Measurements from ENCODE around the gene ZNF536. TPM values are rescaled to one million over a fixed set of nuclear protein-coding genes. Genes with fewer than 3 reads are reported as not detected.
"Not testable (repeated sequence)": the region's sequence is repeated elsewhere in the genome, so short reads cannot be mapped to it uniquely, and the experiment has no call there.

The ZNF536 gene
- polyA plus RNA-seq, 1 donor (not counting 4 experiments of a cell fraction or from before 2014, with no cell fraction given), result not detected

DNA sequence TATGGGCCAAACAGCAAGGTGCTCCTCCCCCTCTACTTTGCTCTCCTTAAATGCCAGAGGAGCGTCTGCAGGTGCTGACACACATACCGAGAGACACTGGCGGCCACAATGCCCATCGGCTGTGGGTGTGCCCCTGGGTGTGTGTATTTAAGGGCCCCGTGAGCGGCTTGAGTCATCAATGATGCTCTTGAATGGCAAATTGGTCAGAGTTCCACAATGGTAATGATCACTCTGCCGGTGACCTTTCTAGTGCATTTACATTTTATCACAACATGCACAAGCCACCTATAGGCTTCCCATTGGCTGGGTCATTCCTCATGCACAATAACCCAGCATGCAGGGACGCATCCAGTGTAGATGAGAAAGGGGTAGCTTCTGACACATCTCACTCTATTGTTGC, 124.8 kb downstream of the ZNF536 start:
- no peaks in the 10 kb centered on the region for H3K4me1 ChIP-seq (ENCODE audit: control insufficient read depth, extremely low read depth, insufficient read depth, low read length)
- TF ChIP-seq, protein P1, sequence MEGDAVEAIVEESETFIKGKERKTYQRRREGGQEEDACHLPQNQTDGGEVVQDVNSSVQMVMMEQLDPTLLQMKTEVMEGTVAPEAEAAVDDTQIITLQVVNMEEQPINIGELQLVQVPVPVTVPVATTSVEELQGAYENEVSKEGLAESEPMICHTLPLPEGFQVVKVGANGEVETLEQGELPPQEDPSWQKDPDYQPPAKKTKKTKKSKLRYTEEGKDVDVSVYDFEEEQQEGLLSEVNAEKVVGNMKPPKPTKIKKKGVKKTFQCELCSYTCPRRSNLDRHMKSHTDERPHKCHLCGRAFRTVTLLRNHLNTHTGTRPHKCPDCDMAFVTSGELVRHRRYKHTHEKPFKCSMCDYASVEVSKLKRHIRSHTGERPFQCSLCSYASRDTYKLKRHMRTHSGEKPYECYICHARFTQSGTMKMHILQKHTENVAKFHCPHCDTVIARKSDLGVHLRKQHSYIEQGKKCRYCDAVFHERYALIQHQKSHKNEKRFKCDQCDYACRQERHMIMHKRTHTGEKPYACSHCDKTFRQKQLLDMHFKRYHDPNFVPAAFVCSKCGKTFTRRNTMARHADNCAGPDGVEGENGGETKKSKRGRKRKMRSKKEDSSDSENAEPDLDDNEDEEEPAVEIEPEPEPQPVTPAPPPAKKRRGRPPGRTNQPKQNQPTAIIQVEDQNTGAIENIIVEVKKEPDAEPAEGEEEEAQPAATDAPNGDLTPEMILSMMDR (optimal IDR thresholded peaks at IDR 0.05 in 1 of 3, IDR thresholded peaks at IDR 0.05 in 1 of 3, conservative IDR thresholded peaks at IDR 0.05 in 1 of 3; ENCODE audit: extremely low read depth in 1 of 3, insufficient read depth in 2 of 3, low read length in 3 of 3), result no peak
- no peak for TF ChIP-seq EZH2 (IDR thresholded peaks at IDR 0.05; ENCODE audit: low read length)
- no peaks in the 10 kb centered on the region for H4K20me1 ChIP-seq (ENCODE audit: control insufficient read depth, extremely low read depth, insufficient read depth, low read length)
- no peak overlapping the region for H3K27ac ChIP-seq (ENCODE audit: control insufficient read depth, insufficient read depth, low read length)
- H3K4me3 ChIP-seq (ENCODE audit: control insufficient read depth in 2 of 3, extremely low read depth in 1 of 3, insufficient read depth in 2 of 3, low read depth in 1 of 3, low read length in 3 of 3), result no peak overlapping the region
- H3K9ac ChIP-seq (ENCODE audit: control insufficient read depth, extremely low read depth, insufficient read depth, low read length), result no peak overlapping the region
- no peak overlapping the region for H3K4me2 ChIP-seq (ENCODE audit: control insufficient read depth, extremely low read depth, insufficient read depth, low read depth, low read length)
- H3K27me3 ChIP-seq (ENCODE audit: control insufficient read depth, extremely low read depth, insufficient read depth, low read length), result no peaks in the 10 kb centered on the region
- H3K79me2 ChIP-seq (ENCODE audit: control insufficient read depth, insufficient read depth, low read length), result no peaks in the 10 kb centered on the region
- H2AFZ ChIP-seq (ENCODE audit: control insufficient read depth, low read length), result no peak overlapping the region
- FAIRE-seq (no peak), DNase-seq (ENCODE audit: low read depth, low spot score) (no peak)
- H3K36me3 ChIP-seq (ENCODE audit: control insufficient read depth in 2 of 2, extremely low read depth in 1 of 2, insufficient read depth in 2 of 2, low read length in 2 of 2), result no peaks in the 10 kb centered on the region
- dilution Hi-C loops (cut with MboI; ENCODE audit: extremely low pct_ligation_motif_present, low sequenced_read_pairs), result no loop called here
- H3K9me3 ChIP-seq (ENCODE audit: control insufficient read depth, low read depth, low read length), result peaks cover 3% of the 10 kb centered on the region
- no peaks in the 10 kb centered on the region for H3K9me1 ChIP-seq (ENCODE audit: control insufficient read depth, extremely low read depth, insufficient read depth, low read length)

DNA sequence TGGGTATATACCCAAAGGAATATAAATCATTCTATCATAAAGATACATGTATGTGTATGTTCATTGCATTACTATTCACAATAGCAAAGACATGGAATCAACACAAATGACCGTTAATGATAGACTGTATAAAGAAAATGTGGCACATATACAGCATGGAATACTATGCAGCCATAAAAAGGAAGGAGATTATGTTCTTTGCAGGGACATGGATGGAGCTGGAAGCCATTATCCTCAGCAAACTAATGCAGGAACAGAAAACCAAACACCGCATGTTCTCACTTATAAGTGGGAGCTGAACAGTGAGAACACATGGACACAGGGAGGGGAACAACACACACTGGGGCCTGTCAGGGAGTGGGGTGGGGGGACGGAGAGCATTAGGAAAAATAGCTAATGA, 125.9 kb downstream of the ZNF536 start:
- H3K9me3 ChIP-seq (ENCODE audit: control insufficient read depth, low read depth, low read length); H3K4me3 ChIP-seq (ENCODE audit: control insufficient read depth in 2 of 3, extremely low read depth in 1 of 3, insufficient read depth in 2 of 3, low read depth in 1 of 3, low read length in 3 of 3); H3K36me3 ChIP-seq (ENCODE audit: control insufficient read depth in 2 of 2, extremely low read depth in 1 of 2, insufficient read depth in 2 of 2, low read length in 2 of 2); H3K4me1 ChIP-seq (ENCODE audit: control insufficient read depth, extremely low read depth, insufficient read depth, low read length); H4K20me1 ChIP-seq (ENCODE audit: control insufficient read depth, extremely low read depth, insufficient read depth, low read length); H3K9me1 ChIP-seq (ENCODE audit: control insufficient read depth, extremely low read depth, insufficient read depth, low read length); dilution Hi-C loops (cut with MboI; ENCODE audit: extremely low pct_ligation_motif_present, low sequenced_read_pairs); H2AFZ ChIP-seq (ENCODE audit: control insufficient read depth, low read length); DNase-seq (ENCODE audit: low read depth, low spot score); H3K4me2 ChIP-seq (ENCODE audit: control insufficient read depth, extremely low read depth, insufficient read depth, low read depth, low read length); FAIRE-seq; H3K79me2 ChIP-seq (ENCODE audit: control insufficient read depth, insufficient read depth, low read length); H3K27me3 ChIP-seq (ENCODE audit: control insufficient read depth, extremely low read depth, insufficient read depth, low read length); H3K9ac ChIP-seq (ENCODE audit: control insufficient read depth, extremely low read depth, insufficient read depth, low read length); H3K27ac ChIP-seq (ENCODE audit: control insufficient read depth, insufficient read depth, low read length): not testable (repeated sequence)

DNA sequence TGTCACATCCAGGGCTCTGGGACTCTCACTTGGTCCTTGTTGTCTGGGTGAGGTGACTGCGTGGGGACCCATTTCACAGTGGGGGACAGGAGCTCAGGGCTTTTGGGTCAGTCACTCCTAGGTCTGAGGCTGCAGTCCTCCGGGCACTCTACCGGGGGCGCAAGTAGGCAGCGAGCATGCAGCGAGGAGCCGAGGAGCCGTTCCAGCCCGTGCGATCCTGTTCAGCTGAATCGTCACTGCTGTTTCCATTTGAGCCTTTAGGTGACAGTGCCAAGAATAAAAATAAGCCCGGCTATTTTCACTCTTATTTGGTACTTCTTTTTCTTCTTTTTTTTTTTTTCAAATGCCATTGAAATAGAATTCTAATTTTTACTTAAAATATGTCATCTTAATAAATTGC, 126.5 kb downstream of the ZNF536 start:
- no peaks in the 10 kb centered on the region for H3K36me3 ChIP-seq (ENCODE audit: control insufficient read depth in 2 of 2, extremely low read depth in 1 of 2, insufficient read depth in 2 of 2, low read length in 2 of 2)
- no peak overlapping the region for H3K9ac ChIP-seq (ENCODE audit: control insufficient read depth, extremely low read depth, insufficient read depth, low read length)
- H3K27ac ChIP-seq (ENCODE audit: control insufficient read depth, insufficient read depth, low read length), result no peak overlapping the region
- H3K4me2 ChIP-seq (ENCODE audit: control insufficient read depth, extremely low read depth, insufficient read depth, low read depth, low read length), result no peak overlapping the region
- no peaks in the 10 kb centered on the region for H3K27me3 ChIP-seq (ENCODE audit: control insufficient read depth, extremely low read depth, insufficient read depth, low read length)
- H3K9me3 ChIP-seq (ENCODE audit: control insufficient read depth, low read depth, low read length), result peaks cover 3% of the 10 kb centered on the region
- H3K4me3 ChIP-seq (ENCODE audit: control insufficient read depth in 2 of 3, extremely low read depth in 1 of 3, insufficient read depth in 2 of 3, low read depth in 1 of 3, low read length in 3 of 3), result no peak overlapping the region
- dilution Hi-C loops (cut with MboI; ENCODE audit: extremely low pct_ligation_motif_present, low sequenced_read_pairs), result no loop called here
- DNase-seq (ENCODE audit: low read depth, low spot score), result no peak
- no peaks in the 10 kb centered on the region for H4K20me1 ChIP-seq (ENCODE audit: control insufficient read depth, extremely low read depth, insufficient read depth, low read length)
- no peaks in the 10 kb centered on the region for H3K9me1 ChIP-seq (ENCODE audit: control insufficient read depth, extremely low read depth, insufficient read depth, low read length)
- H3K4me1 ChIP-seq (ENCODE audit: control insufficient read depth, extremely low read depth, insufficient read depth, low read length), result no peaks in the 10 kb centered on the region
- no peak overlapping the region for H2AFZ ChIP-seq (ENCODE audit: control insufficient read depth, low read length)
- FAIRE-seq, result no peak
- TF ChIP-seq, protein P1 (optimal IDR thresholded peaks at IDR 0.05 in 1 of 3, IDR thresholded peaks at IDR 0.05 in 1 of 3, conservative IDR thresholded peaks at IDR 0.05 in 1 of 3; ENCODE audit: extremely low read depth in 1 of 3, insufficient read depth in 2 of 3, low read length in 3 of 3), result no peak
- no peak for TF ChIP-seq EZH2 (IDR thresholded peaks at IDR 0.05; ENCODE audit: low read length)
- H3K79me2 ChIP-seq (ENCODE audit: control insufficient read depth, insufficient read depth, low read length), result no peaks in the 10 kb centered on the region

Data from keratinocyte (primary cell).